Measurements from ENCODE around the gene PDGFD.

The PDGFD gene

DNA sequence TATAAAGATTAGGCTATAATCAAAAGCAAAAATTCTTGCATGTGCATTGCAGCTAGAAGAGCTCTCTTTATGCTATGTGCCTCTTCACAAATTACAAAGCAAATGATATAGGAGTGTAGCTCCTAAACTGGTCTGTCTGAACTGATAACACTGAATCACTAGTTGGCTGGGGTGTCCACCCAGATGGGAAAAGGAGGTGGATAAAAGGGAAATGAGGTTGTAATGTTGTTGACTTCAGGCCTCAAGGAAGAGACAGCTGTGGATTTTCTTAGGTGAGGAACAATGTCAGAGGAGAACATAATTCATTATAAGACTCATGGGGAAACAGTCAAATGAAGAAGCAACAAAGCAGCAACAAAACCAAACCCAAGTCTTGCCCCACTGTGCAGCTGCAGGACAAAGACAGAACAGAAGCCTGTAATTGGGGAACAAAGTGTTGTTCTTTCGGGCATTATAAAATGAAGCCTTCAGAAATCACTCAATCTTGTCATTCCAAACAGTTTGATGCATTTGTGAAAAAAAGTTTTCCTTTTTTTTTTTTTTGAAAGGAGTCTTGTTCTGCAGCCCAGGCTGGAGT is 257.6 kb downstream of the PDGFD start:
- DNase-seq = no peak

DNA sequence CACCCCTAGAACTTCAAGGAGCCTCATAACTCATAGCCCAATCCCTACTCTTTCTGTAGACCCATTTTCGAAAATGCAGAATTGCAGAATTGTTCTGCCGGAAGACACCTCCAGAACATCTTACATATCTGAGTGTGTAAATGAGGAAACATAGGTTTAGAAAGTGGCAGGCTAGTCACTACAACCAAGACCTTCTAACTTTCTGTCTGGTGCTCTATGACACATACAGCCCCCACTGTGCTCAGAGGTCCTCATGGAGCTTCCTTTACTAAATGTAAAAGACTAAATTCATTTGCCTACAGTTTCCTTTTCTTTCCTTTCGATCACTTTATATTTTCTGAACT is 259.7 kb downstream of the PDGFD start:
- no peak for DNase-seq

DNA sequence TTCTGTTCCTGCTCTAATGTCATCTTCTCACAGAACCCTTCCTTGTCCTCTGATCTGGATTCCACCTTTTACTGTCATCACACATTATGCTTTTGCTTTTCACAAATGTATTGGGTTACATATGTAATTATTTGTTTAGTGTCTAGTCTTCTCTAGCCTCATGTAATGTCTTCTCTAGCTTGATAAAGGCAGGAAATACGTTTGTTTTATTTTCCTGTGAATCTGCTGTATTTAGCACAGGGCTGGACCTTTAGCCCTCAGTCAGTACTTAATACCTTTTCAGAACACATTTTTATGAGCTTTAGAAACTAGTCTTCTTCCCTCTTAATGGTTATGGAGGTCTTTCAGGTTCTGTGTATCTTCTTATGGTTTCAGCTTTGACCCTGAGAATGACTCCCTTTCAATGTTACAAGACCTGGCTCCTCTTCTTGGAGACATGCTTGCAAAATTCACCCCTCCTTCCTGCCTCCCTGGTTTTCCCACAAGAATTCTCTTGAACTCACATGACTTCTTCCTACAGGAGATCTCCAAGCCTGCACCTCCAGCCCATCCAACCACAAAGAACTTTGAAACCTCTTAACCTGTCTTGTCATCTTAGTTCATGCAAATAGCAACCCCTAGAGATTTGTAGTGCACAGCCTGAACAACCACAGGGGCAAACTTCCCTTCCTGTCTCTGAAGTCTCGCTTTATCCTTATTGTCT is 260.2 kb downstream of the PDGFD start:
- DNase-seq = no peak

DNA sequence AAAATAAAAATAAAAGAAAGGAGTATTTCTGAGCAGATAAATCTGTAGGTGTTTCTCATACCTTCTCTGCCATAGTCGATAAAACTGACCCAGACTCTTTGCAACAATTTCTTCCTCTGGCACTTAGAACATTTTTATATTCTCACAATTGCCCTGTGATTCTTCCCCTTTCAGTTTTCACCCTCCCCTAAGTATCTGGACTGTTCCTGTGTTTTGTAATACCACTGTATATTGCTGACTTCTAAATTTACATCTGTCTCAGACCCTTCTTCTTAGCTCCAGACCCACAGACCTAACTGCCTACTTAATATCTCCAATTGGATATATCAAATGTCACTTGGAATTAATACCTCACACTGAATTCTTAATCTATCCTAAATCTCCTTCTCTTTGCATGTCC is 261.0 kb downstream of the PDGFD start:
- DNase-seq = no peak

DNA sequence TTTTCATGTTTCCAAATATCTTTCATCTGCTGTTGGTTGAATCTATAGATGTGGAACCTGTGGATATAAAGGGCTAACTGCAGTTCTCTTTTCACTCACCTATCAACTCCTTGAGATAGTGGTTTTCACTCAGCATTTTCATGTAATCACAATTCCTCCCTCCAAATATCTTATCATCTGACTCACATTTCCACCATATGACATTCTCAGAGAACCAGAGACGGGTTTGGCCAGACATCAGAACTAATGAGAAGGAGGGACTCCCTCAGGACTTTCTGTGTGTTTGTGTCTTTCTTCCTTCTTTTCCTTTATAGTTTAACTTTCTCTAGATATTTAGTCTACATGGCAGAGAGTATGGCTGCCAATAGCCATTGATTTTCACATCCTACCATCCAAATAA is 262.3 kb downstream of the PDGFD start:
- DNase-seq = no peak

DNA sequence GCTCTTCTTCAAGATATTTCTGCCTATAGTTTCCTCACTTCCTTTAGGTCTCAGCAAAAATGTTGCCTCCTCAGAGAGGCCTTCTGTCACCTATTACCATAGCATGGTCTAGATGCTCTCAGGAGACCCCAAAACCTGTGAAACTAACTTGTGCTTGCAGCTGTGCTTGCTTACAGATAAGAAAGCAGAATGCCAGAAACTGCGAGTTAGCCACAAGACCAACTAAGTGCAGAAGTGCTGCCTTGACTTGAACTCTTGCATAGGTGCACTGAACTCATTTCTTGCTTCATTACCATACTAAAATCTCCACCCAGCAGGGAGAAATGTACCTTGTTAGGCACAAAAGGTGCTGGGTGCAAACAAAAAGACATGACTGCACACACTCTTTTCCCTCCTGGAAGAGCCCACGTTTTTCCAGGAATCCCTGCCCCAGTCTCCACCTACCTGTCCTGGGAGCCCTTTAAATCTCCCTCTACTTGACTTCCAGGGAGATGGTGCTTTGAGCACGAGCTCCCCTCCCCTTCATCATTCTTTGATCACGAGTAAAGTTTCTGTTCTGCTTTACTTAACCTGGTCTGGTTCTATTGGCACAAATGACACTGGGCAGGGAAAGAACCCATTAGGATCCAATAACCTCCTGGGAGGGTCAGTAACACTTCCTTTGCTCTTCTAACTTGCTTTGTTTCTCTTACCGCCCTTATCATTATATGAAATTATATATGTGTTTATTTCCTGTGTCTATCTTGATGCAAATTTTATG is 265.2 kb downstream of the PDGFD start:
- DNase-seq = no peak

DNA sequence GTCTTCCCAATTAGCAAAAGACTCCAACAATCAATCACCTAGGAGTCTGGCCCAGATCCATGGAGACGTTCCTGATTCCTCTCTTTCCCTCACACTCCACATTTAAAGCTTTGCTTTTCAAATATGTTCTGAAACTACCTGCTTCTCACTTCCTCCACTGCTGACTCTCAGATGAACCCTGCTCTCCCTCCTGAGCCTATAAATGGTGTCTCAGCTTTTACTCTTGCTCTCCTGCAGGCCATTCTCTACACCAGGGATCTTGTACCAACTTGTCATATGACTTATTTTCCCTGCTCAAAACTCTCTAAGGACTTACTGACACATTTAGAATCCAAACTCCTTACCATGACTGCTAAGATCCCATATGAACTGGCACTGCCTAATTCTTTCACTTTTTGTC is 265.9 kb downstream of the PDGFD start:
- DNase-seq = no peak

DNA sequence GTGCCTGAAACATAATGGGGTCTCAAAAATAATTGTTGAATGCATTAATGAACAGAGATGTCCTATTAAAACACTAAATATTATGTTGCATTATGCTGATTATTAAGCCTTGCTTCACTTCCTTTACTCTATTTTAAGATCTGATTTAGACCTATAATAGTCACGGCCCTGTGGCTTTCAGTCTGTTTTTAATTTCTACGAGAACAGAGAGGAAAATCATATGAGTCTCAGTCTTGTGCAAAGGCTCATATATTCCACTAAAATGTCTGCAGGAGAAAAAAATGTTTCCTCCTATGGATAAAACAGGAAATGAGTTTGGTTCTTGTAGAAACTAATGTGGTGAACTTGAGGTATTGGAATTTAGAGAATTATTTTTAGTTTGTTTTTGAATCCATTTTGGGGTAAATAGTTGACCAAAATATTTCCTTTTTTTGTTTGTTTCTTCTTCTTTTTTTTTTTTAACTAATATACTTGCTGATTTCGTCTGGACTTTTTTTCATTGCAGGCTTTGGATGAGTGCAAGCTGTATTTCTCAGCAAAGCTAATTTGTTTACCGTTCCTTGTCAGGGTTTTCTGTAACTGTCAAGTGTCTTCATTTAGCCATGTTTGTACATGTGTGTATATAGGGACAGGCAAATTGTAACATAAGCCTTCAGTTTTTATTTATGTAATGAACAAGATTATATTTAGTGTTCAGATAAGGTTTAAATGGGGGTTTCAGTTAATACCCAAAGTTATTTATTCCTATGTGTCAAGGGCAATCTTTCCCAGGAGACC is 266.6 kb downstream of the PDGFD start:
- no peak for DNase-seq

DNA sequence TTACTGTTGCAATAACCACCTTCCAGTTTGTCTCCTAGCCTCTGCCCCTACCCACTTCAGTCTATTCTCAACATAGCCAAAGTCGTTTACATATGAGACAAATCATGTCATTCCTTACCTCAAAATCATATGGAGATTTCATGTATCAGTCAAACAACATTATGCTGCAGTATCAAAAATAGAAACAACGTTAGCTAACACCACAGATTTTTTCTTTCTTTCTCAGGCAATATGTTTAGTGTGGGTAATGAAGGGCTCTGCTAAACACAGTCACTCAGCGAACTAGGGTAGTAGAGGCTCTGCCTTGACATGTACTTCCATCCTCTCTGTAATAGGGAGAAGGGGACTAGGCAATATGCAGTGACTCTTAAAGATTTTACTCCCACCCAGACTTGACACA is 268.8 kb downstream of the PDGFD start:
- DNase-seq = no peak

DNA sequence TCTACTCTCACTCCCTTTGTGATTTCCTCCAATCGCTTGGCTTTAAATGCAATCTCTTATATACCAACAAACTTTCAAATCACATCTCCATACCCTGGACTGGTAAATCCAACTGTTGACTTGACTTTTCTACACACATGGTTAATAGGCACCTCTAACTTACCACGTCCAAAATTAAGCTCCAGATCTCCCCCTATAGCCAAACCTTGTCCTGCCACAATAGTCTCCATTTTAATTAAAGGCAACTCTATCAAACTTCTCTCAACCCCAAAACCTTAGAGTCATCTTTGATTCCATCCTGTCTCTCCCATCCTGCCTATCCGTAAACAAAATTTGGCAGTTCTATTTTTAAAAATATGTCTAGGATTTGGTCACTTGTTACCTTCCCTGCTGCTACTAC is 269.3 kb downstream of the PDGFD start:
- no peak for DNase-seq

DNA sequence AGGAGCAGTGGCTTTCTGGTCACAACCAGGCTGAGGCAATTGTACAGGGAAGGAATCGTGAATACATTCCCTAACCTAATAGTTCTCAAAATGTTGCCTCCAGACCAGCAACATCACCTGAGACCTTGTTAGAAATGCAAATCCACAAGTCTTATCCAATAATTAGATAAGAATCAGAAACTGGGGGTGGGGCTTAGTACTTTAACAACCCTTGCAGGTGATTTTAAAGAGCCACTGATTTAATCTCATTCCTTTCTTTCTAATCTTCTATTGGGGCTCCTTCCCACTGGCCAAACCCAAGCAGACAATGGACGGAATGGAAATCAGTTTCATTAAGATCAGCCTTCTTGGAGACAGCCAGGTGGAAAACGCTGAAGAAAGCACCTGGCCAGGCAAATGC is 269.9 kb downstream of the PDGFD start:
- no peak for DNase-seq

DNA sequence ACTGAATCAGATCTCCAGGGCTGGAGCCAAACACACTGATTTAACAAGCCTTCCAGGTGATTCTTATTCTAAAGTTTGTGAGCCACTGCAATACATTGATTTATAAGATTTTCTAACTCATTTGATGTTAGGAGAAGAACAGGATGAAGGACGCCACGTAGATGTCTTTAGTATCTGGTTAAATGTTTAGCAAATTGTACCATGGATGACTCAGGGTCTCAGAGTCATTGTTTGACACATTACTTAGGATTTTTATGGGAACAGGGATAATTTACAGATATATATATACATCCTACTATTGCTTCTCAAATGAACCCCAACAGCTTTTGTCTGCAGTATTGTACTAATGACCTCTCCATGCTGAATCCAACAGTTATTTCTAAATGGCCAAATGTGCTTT is 270.6 kb downstream of the PDGFD start:
- DNase-seq = no peak

DNA sequence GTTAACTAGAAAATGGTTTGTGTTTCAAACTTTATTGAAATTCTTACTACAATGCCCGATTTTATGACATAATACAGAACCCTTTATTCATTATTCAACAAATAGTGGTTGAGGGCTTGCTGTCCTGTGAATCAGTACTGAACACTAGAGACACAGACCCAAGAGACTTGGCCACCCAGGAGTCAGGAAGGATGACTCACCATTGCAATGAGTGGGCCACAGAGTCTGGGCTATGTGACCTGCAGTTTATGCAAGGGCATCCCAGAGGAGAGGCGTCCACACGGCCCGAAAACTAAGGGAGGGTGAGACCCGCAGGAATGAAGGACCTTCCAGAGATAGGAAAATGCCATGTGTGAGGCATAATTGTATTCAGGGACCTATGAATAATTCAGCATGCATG is 271.3 kb downstream of the PDGFD start:
- DNase-seq = no peak

DNA sequence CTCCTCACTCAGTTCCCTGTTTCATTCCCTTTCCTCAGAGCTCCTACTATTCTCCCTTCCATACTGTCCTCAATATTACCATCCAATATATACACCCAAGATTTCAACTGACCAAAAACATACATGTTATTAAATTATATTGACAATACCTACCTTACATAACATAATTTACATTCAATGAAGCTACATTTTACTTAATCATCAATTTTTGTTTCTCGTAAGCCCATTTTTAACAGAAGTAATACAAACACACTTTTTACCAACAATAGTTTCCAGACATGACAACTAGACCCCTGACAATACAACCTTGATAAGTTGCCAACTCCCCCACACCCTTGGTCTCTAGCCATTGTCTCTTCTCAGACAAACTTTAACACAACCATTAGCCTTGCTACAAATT is 273.3 kb downstream of the PDGFD start:
- DNase-seq = no peak

DNA sequence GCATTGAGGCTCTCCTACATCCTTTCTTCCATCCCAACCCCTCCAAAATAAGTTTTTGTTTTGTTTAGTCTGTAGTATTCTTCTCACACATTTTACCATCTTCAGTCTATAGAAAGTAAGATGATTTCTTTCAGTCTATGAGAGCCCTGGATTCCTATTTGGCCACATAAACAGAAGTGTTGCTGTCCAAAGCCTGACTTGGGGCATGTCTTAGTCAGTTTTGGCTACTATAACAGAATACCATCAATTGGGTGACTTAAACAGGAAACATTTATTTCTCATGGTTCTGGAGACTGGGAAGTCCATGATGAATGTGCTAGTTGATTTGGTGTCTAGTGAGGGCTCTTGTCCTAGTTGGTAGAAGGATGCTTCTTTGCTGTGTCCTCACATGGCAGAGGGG is 274.3 kb downstream of the PDGFD start:
- DNase-seq = no peak

DNA sequence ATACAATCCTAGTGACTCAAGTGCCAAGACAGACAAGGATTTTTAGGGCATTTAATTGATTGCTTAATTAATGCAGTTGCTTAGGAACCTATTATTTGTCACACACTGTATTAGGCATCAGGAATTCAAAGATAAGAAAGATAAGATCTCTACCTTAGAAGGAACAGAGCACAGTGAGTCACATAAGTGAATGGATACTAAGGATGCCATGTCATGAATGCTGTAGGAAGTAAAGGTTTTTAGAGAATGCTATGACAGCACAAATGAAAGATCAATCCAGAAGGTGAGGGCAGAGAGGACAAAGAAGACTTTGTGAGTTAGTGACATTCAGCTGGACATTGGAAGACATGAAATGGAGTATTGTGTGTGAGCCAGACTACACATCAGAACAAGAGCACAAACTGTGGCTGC is 275.4 kb downstream of the PDGFD start:
- no peak for DNase-seq

DNA sequence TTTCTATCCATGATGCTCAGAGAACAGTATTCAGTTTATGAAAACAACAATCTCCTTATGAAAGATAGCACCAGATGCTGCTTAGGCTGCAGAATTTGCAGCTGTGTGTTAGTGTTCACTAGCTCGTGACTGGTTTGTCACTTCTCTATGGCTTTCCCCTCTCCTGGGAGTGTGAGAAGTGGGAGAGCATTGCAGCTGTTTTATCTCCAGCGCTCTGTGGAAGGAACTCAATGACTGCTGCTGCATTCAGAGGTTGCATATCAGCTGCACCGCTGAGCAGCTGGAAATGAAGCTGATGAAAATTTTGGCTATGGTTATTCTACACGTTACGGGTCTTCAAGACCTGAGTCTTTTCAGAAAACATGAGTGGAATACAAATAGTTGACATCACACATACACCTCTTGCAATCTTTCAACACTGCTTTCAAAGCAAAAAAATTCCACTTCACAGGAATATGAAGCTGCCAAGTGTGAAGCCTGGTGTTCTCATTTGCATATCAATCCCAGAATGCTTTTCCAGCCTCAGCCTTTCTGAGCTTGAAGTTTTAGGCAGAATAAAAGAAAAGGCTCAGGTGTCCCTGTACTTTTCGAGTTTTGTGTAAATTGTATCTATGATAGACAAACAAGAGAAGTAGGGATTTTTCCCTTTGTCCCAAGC is 276.8 kb downstream of the PDGFD start:
- no peak for DNase-seq

DNA sequence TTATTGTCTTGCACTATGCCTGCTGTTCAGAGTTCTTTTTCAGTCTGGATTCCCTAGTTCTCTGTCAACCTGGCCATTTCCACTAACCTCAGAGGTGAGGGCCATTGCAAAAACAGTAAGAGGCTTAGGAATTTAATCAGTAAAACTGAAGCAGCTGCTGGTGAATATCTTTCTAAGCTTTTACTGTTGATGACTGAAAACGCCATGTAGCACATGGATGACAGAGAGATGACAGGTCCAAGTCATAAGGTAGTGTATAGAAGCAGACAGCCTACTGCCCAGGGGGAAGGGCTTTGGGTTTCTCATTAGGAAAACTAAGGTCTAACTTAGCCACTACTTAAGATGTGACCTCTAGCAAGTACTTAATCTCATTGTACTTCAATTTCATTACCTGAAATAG is 280.1 kb downstream of the PDGFD start:
- DNase-seq = no peak

DNA sequence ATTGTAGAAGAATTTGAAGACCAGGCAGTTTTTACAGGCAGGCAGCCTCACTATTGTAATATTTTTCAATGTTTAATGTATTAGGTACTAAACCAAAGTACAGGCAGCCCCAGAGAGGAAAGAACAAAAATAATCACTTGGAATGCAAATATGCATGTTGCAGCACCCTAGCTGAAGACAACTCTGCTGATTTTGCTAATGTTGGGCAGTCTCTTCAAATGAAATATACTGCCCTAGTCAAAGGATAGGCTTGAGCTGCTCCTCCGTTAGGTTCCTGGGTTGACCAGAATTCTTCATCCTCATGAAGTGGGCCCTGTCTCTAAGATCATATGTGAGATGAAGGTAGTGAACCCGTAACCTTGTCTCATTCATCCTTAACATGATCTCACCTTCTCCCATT is 280.7 kb downstream of the PDGFD start:
- DNase-seq = no peak

DNA sequence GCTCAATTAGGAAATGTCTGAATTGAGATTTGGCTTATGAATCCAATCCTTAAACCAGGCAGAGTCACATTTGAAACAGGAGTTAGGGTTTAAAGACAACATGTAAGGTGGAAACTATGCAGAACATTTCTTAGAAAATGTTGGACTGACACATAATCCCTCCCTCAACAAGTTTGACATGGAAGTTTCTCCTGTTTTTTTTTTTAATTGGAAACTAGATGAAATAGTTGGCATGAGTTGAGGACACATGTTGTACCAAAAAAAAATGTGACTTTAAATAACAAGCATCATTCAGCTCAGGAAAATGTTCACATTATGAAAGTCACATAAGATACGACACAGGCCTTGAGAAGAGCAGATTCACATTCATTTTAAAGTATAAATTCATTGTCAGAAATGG is 282.4 kb downstream of the PDGFD start:
- DNase-seq = no peak

DNA sequence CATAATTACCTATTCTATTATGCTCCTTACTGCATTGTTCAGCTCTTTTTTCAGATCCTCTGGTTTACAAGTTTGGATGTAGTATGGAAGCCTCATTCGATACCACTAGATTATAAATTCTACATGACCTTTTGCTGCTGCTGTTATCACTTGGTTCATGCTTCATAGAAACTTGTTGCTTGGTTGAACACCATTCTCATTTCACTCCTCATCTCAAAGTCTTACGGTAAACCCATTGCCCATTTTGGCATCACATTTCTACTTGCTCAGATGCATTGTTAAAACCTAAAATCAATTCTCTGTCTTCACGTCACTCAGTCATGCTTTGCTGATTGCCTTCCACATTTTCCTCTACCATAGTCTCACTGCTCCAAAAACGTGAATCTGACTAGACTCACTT is 283.0 kb downstream of the PDGFD start:
- no peak for DNase-seq

DNA sequence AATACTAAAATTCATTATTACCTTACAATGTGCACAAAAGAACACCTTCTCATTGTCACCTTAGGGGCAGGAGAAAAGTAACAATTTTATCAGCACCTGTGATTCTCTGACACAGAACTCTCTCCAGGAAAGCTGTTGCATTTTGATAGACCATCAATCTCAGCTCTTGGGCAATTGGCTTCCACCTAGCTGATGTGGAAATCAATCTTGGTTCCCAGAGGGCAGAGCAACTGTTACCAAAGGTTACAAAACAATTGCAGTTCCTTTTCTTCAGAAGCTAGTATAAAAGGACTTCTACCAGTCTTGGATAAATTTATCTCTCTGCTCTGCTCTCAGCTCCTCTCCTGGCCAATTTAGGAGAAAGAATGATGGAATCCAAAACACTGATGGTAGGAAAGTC is 285.3 kb downstream of the PDGFD start:
- no peak for DNase-seq

DNA sequence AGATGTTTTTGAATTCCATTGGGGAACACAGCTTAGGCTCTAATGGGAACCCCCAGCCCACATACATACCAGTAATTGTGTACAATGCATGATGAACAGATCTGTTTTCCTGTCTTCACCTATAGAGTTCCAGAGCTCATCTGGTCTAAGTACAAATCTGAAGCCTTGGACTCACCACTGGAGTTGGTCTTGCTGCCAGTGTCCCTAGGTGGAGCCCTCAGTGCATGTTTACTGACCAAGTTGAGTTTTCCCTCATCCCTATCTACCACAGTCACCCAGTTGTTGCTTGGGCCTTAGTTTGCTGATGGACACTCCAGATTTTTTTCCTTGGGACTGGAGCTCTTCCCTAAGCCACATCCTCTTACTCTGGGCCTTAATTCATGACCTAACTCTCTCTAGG is 286.7 kb downstream of the PDGFD start:
- no peak for DNase-seq

Measured in NCI-H2227 treated with DMSO at 0.1 percent for 48 hours (cell line).